K562 treated with DMSO at 1 percent for 24 hours (cell line): ENCODE results near the gene ANGPTL3. TPM values are rescaled to one million over a fixed set of nuclear protein-coding genes. Genes with fewer than 3 reads are reported as not detected.

ENCODE experiments used
- total RNA-seq: library from RNA; unstranded; fragments of 300-600 nt; gene quantifications from 2 replicates; pipeline ENCODE4 v1.2.3, GENCODE V29; 2022; ENCODE audit warnings: low read depth; ENCODE audit not compliant: insufficient read depth

The ANGPTL3 gene
- total RNA-seq: not detected in 2 replicates

GRCh38 chr1:62597281-62597680, at the start of gene ANGPTL3:
Gene ANGPTL3, plus strand, starts transcription at chr1:62597520. Its CDS starts 47 bp downstream, at chr1:62597567.

Other genes starting within 250 kb of the ANGPTL3 start
- 25.2 and 28.7 TPM in 2 replicates for gene USP1, start 160.5 kb upstream of the ANGPTL3 start, total RNA-seq
- 6.2 and 8.4 TPM in 2 replicates for gene DOCK7, start 90.9 kb downstream of the ANGPTL3 start, total RNA-seq
- 5.7 and 6.3 TPM in 2 replicates for gene ATG4C, start 186.6 kb downstream of the ANGPTL3 start, total RNA-seq